HEK293T (cell line): ENCODE measurements around the gene AMH.

Experiments used
- FOXA1 ChIP-seq: fragments of 450-650 bp; IDR thresholded peaks from 2 replicates; pipeline ENCODE4 v1.6.1; 2016; ENCODE audit warnings: mild to moderate bottlenecking
- SP1 ChIP-seq: fragments of 450-650 bp; IDR thresholded peaks from 2 replicates; pipeline ENCODE4 v1.6.1; 2017
- TARDBP ChIP-seq: fragments of 450-650 bp; IDR thresholded peaks from 2 replicates; pipeline ENCODE4 v1.6.1; 2016
- TF ChIP-seq, protein P1 (sequence below): fragments of 450-650 bp; IDR thresholded peaks from 2 replicates; pipeline ENCODE4 v1.6.1; 2016

DNA sequence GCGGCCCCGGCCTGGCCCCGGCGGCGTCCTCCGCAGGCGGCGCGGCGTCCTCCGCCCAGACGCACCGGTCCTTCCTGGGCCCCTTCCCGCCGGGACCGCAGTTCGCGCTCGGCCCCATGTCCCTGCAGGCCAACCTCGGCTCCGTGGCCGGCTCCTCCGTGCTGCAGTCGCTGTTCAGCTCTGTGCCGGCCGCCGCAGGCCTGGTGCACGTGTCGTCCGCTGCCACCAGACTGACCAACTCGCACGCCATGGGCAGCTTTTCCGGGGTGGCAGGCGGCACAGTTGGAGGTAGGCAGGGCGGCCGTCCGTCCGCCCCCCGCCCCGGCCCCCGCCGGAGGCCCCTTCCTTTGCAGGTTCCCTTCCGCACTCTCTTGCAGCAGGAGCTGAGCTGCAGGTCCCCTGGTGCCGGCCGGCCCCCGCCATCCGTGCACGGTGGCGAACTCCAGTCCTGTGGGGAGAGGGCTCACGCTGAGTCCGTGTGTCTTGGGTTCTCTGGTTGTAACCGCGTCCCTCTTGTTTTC, 22.2 kb upstream of the AMH start:
- TF ChIP-seq TARDBP: no peak
- TF ChIP-seq SP1: no peak
- no peak for TF ChIP-seq FOXA1
- TF ChIP-seq, protein P1, sequence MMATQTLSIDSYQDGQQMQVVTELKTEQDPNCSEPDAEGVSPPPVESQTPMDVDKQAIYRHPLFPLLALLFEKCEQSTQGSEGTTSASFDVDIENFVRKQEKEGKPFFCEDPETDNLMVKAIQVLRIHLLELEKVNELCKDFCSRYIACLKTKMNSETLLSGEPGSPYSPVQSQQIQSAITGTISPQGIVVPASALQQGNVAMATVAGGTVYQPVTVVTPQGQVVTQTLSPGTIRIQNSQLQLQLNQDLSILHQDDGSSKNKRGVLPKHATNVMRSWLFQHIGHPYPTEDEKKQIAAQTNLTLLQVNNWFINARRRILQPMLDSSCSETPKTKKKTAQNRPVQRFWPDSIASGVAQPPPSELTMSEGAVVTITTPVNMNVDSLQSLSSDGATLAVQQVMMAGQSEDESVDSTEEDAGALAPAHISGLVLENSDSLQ: no peak
